ENCODE data around the gene HIVEP1.

HIVEP1 gene

DNA sequence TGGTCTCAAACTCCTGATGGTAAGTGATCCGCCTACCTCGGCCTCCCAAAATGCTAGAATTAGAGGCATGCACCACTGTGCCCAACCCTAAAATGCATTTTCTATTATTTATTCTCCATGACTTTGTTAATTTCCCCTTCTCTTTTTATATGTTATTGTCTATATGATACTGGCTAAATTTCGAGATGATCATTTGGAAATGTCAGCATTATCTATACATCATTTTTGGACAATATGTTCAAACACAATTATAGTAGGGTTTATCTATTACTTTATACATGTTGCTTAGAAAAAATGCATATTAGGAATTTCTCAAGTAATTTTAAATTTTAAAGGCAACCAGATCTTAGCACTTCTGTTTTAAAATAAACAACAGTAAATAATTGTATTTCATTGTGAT is 34.4 kb upstream of the HIVEP1 start:
- DNase-seq (no peak), ATAC-seq (no peak)
- H3K4me1 Mint-ChIP-seq = peaks cover 27% of the 10 kb centered on the region
- H3K27ac Mint-ChIP-seq = peak overlapping the region in 1 of 2 donors; percentile 14
- no peaks in the 10 kb centered on the region for H3K27me3 Mint-ChIP-seq
- H3K4me3 Mint-ChIP-seq = no peak overlapping the region
- no peaks in the 10 kb centered on the region for H3K9me3 Mint-ChIP-seq

DNA sequence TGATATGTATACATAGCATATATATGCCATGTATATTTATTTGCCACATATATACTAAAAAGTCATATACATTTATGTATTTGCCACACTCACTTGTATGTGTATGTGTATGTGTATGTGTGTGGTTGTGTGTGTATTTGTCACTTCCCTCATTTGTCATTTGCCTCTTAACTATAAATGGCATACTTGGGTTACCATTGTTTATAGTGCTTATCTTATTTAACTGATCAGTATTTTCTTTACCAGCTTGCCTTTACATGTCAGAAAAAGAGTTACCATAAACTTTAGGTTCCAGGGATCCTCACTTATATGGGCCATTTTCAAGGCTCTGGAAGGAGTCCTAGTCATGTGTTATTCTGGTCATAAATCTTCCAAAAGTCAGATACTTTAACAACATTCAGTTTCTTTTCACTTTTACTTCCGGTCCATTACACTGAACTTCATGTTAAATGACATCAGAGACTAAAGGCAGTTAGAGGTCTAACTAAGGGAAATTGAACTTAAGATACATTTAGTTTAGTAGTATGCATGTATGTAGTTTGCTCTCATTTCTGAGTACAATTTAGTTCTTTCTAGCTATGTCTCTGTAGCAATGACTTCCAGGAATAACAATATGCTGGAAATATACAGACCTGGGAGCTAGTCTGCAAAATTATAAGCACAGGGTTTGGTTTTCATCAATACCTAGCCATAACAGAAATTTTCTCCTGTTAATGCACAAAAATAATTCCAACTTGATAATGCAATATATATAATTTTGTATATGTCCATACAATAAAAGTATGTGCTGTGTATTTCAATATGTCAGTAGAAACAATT is 33.7 kb upstream of the HIVEP1 start:
- Mint-ChIP-seq H3K4me3 (peak overlapping the region; percentile 50 to 72), H3K27me3 (no peaks in the 10 kb centered on the region), H3K4me1 (peaks cover 27% of the 10 kb centered on the region), H3K9me3 (no peaks in the 10 kb centered on the region), H3K27ac (peak overlapping the region; percentile 50 to 90)
- ATAC-seq (peak; percentile 56), DNase-seq (no peak)

DNA sequence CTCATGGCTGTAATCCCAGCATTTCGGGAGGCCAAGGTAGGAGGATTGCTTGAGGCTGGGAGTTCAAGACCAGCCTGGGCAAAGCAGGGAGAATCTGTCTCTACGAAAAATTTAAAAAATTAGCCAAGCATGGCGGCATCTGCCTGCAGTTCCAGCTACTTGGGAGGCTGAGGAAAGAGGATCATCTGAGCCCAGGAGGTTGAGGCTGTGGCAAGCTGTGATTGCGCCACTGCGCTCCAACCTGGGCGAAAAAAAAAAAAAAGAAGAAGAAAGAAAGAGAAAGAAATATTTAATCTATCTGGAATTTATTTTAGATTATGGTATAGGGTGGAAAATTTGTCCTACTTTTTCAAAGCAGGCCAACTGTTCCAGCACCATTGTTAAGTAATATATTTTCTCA is 32.2 kb upstream of the HIVEP1 start:
- H3K9me3 Mint-ChIP-seq = no peaks in the 10 kb centered on the region
- DNase-seq = no peak
- H3K4me1 Mint-ChIP-seq = peaks cover 24% of the 10 kb centered on the region
- H3K4me3 Mint-ChIP-seq = no peak overlapping the region
- no peak for ATAC-seq
- H3K27ac Mint-ChIP-seq = no peak overlapping the region
- no peaks in the 10 kb centered on the region for H3K27me3 Mint-ChIP-seq

DNA sequence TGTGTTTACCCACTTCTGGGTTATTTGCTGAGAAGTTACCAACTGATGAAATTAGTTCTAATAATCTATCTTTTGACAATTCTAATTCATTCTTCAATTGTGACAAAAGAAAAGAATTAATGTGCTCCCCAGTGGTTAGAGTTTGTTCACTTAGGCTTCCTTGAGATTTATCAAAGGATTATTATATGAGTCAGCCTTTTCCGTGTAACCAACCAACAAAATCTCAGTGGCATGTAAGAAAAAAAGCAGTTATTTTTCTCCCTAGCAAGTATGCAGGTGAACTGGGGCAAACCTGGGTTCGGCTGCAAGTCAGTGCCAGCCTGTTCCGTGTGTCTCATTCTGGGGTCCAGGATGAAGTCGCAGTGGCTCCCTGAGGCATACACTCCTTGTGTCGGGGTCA is 28.8 kb upstream of the HIVEP1 start:
- ATAC-seq = no peak
- no peak overlapping the region for H3K4me3 Mint-ChIP-seq
- no peak overlapping the region for H3K27ac Mint-ChIP-seq
- no peak for DNase-seq
- peaks cover 3% of the 10 kb centered on the region for H3K4me1 Mint-ChIP-seq
- H3K27me3 Mint-ChIP-seq = no peaks in the 10 kb centered on the region
- no peaks in the 10 kb centered on the region for H3K9me3 Mint-ChIP-seq

DNA sequence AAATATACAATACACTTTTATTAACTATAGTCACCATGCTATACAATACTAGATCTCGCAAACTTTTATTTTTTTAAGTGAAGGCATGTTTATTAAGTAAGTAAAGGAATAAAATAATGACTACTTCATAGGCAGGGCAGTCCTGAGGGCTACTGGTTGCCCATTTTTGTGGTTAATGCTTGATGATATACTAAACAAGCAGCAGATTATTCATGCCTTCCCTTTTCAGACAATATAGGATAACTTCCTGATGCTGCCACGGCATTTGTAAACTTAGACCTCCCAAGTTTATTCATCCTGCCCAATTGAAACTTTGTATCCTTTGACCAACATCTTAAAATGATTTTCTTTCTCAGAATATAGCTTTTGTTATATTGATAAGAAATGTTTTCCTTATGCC is 24.7 kb upstream of the HIVEP1 start:
- ATAC-seq (no peak), DNase-seq (no peak)
- Mint-ChIP-seq H3K4me1 (no peaks in the 10 kb centered on the region), H3K4me3 (no peak overlapping the region), H3K9me3 (no peaks in the 10 kb centered on the region), H3K27me3 (no peaks in the 10 kb centered on the region), H3K27ac (no peak overlapping the region)

DNA sequence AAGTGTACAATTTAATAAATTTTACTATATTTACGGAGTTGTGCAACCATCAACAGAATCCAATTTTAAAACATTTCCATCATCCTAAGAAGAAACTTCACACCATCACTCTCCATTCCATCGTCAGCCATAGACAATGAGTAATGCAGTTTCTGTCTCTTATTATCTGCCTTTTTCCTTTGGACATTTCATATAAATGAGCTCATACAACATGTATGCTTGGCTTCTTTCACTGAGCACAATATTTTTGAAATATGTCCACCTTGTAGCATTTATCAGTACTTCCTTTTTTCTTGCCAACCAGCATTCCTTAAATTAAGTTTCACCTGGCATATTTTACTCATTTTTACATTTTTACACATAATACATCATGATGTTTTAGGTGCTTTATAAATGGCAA is 22.7 kb upstream of the HIVEP1 start:
- Mint-ChIP-seq H3K4me3 (no peak overlapping the region), H3K9me3 (no peaks in the 10 kb centered on the region), H3K27ac (no peak overlapping the region), H3K4me1 (no peaks in the 10 kb centered on the region), H3K27me3 (no peaks in the 10 kb centered on the region)
- ATAC-seq (no peak), DNase-seq (no peak)

DNA sequence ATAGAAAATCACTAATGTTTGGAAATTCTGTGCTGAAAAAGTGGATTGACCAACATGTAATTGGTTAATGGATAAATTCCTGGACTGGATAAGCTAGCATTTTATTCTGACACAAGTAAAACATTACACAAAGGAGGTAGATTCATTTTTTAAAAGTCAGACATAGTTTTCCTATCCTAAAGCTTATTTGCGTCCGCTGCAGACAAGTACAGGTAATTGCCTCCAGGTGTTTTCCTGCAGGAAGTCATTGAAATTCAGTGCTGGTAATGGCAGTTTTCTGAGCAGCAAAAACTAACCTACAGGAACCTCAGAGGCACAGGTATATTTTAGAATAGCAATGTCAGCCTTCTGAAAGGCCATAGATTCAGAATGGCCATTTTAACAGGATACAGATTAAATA is 20.0 kb upstream of the HIVEP1 start:
- ATAC-seq (no peak), DNase-seq (no peak)
- Mint-ChIP-seq H3K4me3 (no peak overlapping the region), H3K27me3 (no peaks in the 10 kb centered on the region), H3K27ac (no peak overlapping the region), H3K4me1 (no peaks in the 10 kb centered on the region), H3K9me3 (no peaks in the 10 kb centered on the region)

DNA sequence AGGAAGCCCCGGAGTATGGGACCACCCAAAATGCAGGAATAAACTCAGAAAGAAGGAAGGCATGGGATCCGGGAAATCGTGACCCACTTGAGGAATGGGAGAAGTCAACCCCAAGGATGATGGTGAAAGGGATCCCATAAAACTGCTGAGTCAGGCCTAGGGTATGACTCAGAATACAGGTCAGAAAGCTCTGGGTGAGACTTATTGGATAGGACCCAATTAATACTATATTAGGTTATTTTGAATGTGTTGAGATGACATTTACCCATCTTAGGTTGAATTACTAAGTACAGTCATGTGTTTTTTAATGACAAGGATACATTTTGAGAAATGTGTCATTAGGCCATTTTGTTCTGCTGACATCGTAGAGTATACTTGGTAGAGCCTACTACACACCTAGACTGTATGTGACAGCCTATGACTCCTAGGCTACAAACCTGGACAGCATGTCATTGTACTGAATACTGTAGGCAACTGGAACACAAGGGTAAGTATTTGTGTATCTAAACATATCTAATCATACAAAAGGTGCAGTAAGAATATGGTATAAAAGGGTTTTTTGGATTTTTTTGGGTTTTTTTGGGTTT is 17.1 kb upstream of the HIVEP1 start:
- Mint-ChIP-seq H3K4me1 (peaks cover 6% of the 10 kb centered on the region), H3K9me3 (peaks cover 5 to 9% of the 10 kb centered on the region in 2 donors), H3K27ac (no peak overlapping the region), H3K4me3 (no peak overlapping the region), H3K27me3 (no peaks in the 10 kb centered on the region)
- DNase-seq = no peak
- peak; percentile 43 for ATAC-seq

DNA sequence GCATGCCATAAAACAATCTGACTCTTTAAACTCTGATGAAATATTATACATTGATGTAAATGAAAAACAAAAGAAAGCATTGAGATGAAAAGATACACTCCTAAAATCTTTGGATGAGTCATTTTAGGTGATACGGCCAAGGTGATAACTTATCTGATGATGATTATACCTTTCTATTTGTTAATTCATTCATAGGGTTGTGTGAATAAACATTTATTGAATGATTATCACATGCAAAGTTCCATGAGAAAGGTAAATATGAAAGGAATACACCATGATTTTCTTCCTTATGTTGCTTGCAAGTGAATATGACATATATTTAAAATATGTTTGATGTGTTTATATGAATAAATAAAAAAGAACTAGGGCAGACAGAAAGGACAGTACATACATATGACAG is 15.4 kb upstream of the HIVEP1 start:
- no peak overlapping the region for H3K27ac Mint-ChIP-seq
- no peaks in the 10 kb centered on the region for H3K27me3 Mint-ChIP-seq
- no peak overlapping the region for H3K4me3 Mint-ChIP-seq
- H3K4me1 Mint-ChIP-seq = peaks cover 17% of the 10 kb centered on the region
- ATAC-seq (no peak), DNase-seq (no peak)
- peaks cover 5 to 9% of the 10 kb centered on the region in 2 donors for H3K9me3 Mint-ChIP-seq

DNA sequence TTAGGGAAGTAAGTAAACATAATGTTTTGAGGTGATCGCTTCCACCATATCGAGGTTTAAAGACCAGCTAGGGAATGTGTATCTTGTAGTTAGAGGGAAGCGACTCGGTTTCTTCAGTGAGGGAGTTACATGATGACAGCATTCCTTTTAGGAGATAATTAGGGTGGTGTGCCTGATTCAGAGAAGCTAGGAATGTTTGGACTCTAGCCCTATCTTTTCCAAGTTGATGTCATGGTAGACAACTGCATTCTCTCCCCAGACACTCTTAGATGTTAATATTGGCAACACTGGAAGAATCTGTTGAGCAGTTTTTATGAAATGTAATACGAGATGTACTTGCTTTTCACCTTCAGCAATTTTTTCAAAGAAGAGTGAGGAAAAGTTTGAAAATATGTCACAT is 12.9 kb upstream of the HIVEP1 start:
- no peak overlapping the region for H3K27ac Mint-ChIP-seq
- DNase-seq (no peak), ATAC-seq (no peak)
- H3K27me3 Mint-ChIP-seq = no peaks in the 10 kb centered on the region
- no peak overlapping the region for H3K4me3 Mint-ChIP-seq
- H3K9me3 Mint-ChIP-seq = peaks cover 5 to 9% of the 10 kb centered on the region in 2 donors
- peaks cover 19% of the 10 kb centered on the region for H3K4me1 Mint-ChIP-seq

DNA sequence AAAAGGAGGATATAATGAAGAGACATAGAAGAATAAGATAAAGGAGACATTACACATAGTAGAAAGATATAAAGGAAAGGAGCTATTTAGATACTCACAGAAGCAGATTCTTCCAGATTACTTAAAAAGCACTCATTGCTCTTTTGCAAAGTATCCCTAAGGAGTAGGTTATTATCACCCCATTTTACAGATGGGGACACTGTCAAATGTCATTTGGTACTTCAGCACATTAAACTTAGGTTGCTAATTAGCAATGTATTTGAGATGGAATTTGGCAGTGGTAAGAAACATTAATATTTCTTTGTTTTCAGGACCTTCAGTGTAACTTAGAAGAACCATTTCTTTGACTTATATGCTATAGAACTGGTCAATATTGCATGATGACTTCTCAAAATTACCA is 11.9 kb upstream of the HIVEP1 start:
- ATAC-seq (no peak), DNase-seq (no peak)
- Mint-ChIP-seq H3K27ac (no peak overlapping the region), H3K27me3 (no peaks in the 10 kb centered on the region), H3K4me3 (no peak overlapping the region), H3K9me3 (peaks cover 5 to 9% of the 10 kb centered on the region in 2 donors), H3K4me1 (peaks cover 19% of the 10 kb centered on the region)

DNA sequence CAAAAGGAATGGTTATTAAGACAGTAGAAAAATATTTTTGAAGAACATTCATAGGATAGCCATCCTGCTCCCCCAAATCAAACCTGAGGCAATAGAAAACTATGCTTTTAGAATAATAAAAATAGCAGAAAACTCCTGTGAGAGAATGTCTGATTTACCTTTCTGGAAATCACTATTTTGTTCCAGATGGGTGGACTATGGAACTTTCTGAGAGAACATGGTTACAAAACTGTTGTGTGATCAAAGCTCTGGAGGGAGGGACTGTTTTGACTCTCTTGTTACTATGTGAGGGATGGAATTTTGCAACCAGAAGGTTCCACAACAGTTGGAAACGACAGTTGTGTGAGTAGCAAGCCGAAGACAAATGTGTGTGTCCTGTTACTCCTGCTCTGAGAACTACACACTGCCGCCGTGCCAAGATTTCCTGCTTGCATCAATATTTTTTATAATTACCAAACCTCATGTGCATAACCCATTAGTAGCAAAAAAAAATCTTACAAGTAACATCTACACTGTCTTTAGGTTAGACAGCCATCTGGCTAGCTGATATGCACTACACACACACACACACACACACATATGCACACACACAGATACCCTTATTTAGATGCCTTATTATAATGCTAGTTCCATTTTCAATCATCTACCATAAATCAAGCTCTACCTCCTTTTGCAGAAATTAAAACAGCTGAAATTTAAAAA is 11.0 kb upstream of the HIVEP1 start:
- no peak for DNase-seq
- H3K27me3 Mint-ChIP-seq = no peaks in the 10 kb centered on the region
- no peak overlapping the region for H3K4me3 Mint-ChIP-seq
- ATAC-seq = no peak
- H3K27ac Mint-ChIP-seq = no peak overlapping the region
- peaks cover 5 to 9% of the 10 kb centered on the region in 2 donors for H3K9me3 Mint-ChIP-seq
- peaks cover 19% of the 10 kb centered on the region for H3K4me1 Mint-ChIP-seq

DNA sequence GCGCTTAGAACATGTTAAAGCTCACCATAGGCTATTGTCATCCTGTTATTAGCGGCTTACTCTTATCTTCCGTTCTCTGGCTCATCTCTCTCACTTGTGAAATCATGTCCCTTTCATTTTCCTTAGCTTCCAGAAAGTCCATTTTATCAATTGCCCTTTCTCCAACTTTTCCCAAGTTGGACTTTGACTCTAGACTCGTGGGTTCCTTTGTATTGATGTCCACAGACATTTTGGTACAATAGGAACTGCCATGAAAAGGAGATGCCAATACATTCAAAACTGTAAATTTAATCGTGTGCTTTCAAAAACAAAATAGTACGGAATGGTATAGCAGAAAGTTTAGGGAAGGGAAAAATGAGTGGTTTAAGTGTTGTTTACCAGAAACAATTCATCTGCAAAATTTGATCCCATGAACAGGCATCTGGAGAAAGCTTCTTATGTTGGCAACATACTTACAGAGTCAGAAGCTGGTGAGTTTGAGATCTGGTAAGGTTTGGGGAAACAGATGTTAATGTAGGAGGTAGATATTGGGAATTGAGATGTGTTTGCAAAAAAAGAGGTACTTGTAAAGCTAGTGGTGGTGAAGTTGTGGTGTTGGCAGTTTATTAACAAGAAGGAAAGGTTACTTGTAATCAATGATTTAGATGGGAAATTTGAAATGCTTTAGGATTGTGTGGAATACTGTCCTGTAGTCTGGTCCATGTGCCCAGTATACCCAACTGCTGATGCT is 10.2 kb upstream of the HIVEP1 start:
- H3K9me3 Mint-ChIP-seq = peaks cover 5 to 9% of the 10 kb centered on the region in 2 donors
- no peaks in the 10 kb centered on the region for H3K27me3 Mint-ChIP-seq
- H3K27ac Mint-ChIP-seq = no peak overlapping the region
- ATAC-seq (no peak), DNase-seq (no peak)
- H3K4me3 Mint-ChIP-seq = no peak overlapping the region
- peaks cover 19% of the 10 kb centered on the region for H3K4me1 Mint-ChIP-seq

DNA sequence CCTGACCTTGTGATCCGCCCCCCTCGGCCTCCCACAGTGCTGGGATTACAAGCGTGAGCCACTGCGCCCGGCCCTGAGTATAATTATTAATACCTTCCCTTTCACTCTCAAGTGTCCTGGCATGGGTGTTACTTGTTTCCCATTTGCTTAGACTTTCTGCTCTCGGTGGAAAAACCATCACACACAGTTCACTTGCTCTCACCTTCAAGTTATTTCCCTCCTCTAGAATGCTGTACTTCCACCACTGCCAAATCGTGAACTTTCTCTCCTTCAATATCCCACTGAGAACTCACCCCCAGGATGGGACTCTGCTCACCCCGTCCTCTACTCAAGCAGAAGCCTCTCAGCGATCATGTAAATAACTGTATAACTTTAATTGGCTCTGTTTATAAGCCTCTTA is 4.6 kb upstream of the HIVEP1 start:
- Mint-ChIP-seq H3K4me3 (no peak overlapping the region), H3K27ac (no peak overlapping the region), H3K9me3 (no peaks in the 10 kb centered on the region), H3K4me1 (peaks cover 20% of the 10 kb centered on the region), H3K27me3 (no peaks in the 10 kb centered on the region)
- no peak for ATAC-seq
- DNase-seq = no peak

DNA sequence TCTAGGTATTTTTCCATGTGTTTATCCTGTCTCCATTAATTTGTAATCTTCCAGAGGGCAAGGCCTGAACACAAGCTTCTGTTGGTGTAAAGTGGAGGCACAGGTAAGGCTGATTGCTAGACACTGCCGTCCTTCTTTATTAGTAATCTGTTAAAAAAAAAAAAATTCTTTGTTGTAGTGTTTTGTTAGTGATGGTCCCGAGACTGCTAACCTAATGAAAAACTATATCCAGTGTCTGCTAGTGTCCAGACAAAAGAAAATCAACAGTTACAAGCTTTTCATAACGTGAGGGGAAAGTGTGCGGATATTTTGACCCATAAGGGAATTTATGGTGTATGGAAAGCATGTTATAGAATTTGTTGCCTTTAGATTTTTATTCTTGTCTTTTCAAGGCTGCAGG is 4.2 kb upstream of the HIVEP1 start:
- peak overlapping the region in 1 of 2 donors; percentile 98 for H3K27ac Mint-ChIP-seq
- no peak for ATAC-seq
- H3K27me3 Mint-ChIP-seq = no peaks in the 10 kb centered on the region

More for the DNA sequence above, 4.2 kb upstream of the HIVEP1 start:
- H3K9me3 Mint-ChIP-seq = no peaks in the 10 kb centered on the region
- H3K4me1 Mint-ChIP-seq = peaks cover 21% of the 10 kb centered on the region
- peak overlapping the region; percentile 85 to 89 for H3K4me3 Mint-ChIP-seq
- DNase-seq = no peak
